ENCODE data around the gene AP1M2.
"Not testable (repeated sequence)": the region's sequence is repeated elsewhere in the genome, so short reads cannot be mapped to it uniquely, and the experiment has no call there.

AP1M2 gene

GRCh38 chr19:10575011-10575716 lies 11.9 kb downstream of the AP1M2 start:
- ATAC-seq: no peak
- TF ChIP-seq, protein P1, sequence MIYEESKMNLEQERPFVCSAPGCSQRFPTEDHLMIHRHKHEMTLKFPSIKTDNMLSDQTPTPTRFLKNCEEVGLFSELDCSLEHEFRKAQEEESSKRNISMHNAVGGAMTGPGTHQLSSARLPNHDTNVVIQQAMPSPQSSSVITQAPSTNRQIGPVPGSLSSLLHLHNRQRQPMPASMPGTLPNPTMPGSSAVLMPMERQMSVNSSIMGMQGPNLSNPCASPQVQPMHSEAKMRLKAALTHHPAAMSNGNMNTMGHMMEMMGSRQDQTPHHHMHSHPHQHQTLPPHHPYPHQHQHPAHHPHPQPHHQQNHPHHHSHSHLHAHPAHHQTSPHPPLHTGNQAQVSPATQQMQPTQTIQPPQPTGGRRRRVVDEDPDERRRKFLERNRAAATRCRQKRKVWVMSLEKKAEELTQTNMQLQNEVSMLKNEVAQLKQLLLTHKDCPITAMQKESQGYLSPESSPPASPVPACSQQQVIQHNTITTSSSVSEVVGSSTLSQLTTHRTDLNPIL (CRISPR knock-in tag; IDR thresholded peaks at IDR 0.05; ENCODE audit: low read depth): no peak
- TF ChIP-seq ZFP3 (CRISPR knock-in tag; IDR thresholded peaks at IDR 0.05) (no peak), SNAI2 (CRISPR knock-in tag; IDR thresholded peaks at IDR 0.05) (no peak), ARNTL (CRISPR knock-in tag; IDR thresholded peaks at IDR 0.05; ENCODE audit: borderline replicate concordance, low read depth) (no peak), ESRRG (CRISPR knock-in tag; IDR thresholded peaks at IDR 0.05) (no peak), CSDC2 (CRISPR knock-in tag; IDR thresholded peaks at IDR 0.05) (no peak), OSR1 (CRISPR knock-in tag; IDR thresholded peaks at IDR 0.05) (no peak), ZNF565 (CRISPR knock-in tag; conservative IDR thresholded peaks at IDR 0.05; ENCODE audit: low read depth) (no peak), TOX (CRISPR knock-in tag; IDR thresholded peaks at IDR 0.05; ENCODE audit: borderline replicate concordance) (no peak), RARB (CRISPR knock-in tag; IDR thresholded peaks at IDR 0.05) (no peak), TSHZ2 (CRISPR knock-in tag; IDR thresholded peaks at IDR 0.05) (no peak), BACH2 (CRISPR knock-in tag; IDR thresholded peaks at IDR 0.05; ENCODE audit: borderline replicate concordance) (no peak), ZC3H10 (CRISPR knock-in tag; IDR thresholded peaks at IDR 0.05) (no peak), ZFP30 (CRISPR knock-in tag; IDR thresholded peaks at IDR 0.05) (no peak), ISL1 (CRISPR knock-in tag; IDR thresholded peaks at IDR 0.05) (no peak)
- TF ChIP-seq, protein P2, sequence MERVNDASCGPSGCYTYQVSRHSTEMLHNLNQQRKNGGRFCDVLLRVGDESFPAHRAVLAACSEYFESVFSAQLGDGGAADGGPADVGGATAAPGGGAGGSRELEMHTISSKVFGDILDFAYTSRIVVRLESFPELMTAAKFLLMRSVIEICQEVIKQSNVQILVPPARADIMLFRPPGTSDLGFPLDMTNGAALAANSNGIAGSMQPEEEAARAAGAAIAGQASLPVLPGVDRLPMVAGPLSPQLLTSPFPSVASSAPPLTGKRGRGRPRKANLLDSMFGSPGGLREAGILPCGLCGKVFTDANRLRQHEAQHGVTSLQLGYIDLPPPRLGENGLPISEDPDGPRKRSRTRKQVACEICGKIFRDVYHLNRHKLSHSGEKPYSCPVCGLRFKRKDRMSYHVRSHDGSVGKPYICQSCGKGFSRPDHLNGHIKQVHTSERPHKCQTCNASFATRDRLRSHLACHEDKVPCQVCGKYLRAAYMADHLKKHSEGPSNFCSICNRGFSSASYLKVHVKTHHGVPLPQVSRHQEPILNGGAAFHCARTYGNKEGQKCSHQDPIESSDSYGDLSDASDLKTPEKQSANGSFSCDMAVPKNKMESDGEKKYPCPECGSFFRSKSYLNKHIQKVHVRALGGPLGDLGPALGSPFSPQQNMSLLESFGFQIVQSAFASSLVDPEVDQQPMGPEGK (CRISPR knock-in tag; IDR thresholded peaks at IDR 0.05; ENCODE audit: borderline replicate concordance): no peak

GRCh38 chr19:10574462-10574861 lies 12.7 kb downstream of the AP1M2 start:
- TF ChIP-seq TCF4 (CRISPR knock-in tag; IDR thresholded peaks at IDR 0.05; ENCODE audit: borderline replicate concordance) (no peak), TOX (CRISPR knock-in tag; IDR thresholded peaks at IDR 0.05; ENCODE audit: borderline replicate concordance) (no peak), ZC3H10 (CRISPR knock-in tag; IDR thresholded peaks at IDR 0.05) (no peak), GLIS3 (CRISPR knock-in tag; IDR thresholded peaks at IDR 0.05) (no peak), OSR1 (CRISPR knock-in tag; IDR thresholded peaks at IDR 0.05) (no peak), SNAI2 (CRISPR knock-in tag; IDR thresholded peaks at IDR 0.05) (no peak), RARB (CRISPR knock-in tag; IDR thresholded peaks at IDR 0.05) (no peak), ZNF70 (CRISPR knock-in tag; IDR thresholded peaks at IDR 0.05) (no peak), ARNTL (CRISPR knock-in tag; IDR thresholded peaks at IDR 0.05; ENCODE audit: borderline replicate concordance, low read depth) (no peak), CSDC2 (CRISPR knock-in tag; IDR thresholded peaks at IDR 0.05) (no peak), ZFP30 (CRISPR knock-in tag; IDR thresholded peaks at IDR 0.05) (no peak), PPARA (CRISPR knock-in tag; IDR thresholded peaks at IDR 0.05; ENCODE audit: borderline replicate concordance) (no peak), BACH2 (CRISPR knock-in tag; IDR thresholded peaks at IDR 0.05; ENCODE audit: borderline replicate concordance) (no peak), ISL1 (CRISPR knock-in tag; IDR thresholded peaks at IDR 0.05) (no peak), ZNF8 (CRISPR knock-in tag; IDR thresholded peaks at IDR 0.05) (no peak)
- TF ChIP-seq, protein P3, sequence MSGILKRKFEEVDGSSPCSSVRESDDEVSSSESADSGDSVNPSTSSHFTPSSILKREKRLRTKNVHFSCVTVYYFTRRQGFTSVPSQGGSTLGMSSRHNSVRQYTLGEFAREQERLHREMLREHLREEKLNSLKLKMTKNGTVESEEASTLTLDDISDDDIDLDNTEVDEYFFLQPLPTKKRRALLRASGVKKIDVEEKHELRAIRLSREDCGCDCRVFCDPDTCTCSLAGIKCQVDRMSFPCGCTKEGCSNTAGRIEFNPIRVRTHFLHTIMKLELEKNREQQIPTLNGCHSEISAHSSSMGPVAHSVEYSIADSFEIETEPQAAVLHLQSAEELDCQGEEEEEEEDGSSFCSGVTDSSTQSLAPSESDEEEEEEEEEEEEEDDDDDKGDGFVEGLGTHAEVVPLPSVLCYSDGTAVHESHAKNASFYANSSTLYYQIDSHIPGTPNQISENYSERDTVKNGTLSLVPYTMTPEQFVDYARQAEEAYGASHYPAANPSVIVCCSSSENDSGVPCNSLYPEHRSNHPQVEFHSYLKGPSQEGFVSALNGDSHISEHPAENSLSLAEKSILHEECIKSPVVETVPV (CRISPR knock-in tag; IDR thresholded peaks at IDR 0.05): no peak
- TF ChIP-seq, protein P1 (CRISPR knock-in tag; IDR thresholded peaks at IDR 0.05; ENCODE audit: low read depth): no peak
- TF ChIP-seq, protein P2 (CRISPR knock-in tag; IDR thresholded peaks at IDR 0.05; ENCODE audit: borderline replicate concordance): no peak
- TF ChIP-seq, protein P4, sequence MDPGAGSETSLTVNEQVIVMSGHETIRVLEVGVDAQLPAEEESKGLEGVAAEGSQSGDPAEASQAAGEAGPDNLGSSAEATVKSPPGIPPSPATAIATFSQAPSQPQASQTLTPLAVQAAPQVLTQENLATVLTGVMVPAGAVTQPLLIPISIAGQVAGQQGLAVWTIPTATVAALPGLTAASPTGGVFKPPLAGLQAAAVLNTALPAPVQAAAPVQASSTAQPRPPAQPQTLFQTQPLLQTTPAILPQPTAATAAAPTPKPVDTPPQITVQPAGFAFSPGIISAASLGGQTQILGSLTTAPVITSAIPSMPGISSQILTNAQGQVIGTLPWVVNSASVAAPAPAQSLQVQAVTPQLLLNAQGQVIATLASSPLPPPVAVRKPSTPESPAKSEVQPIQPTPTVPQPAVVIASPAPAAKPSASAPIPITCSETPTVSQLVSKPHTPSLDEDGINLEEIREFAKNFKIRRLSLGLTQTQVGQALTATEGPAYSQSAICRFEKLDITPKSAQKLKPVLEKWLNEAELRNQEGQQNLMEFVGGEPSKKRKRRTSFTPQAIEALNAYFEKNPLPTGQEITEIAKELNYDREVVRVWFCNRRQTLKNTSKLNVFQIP (CRISPR knock-in tag; IDR thresholded peaks at IDR 0.05; ENCODE audit: borderline replicate concordance, low read depth): no peak
- no peak for ATAC-seq

DNA sequence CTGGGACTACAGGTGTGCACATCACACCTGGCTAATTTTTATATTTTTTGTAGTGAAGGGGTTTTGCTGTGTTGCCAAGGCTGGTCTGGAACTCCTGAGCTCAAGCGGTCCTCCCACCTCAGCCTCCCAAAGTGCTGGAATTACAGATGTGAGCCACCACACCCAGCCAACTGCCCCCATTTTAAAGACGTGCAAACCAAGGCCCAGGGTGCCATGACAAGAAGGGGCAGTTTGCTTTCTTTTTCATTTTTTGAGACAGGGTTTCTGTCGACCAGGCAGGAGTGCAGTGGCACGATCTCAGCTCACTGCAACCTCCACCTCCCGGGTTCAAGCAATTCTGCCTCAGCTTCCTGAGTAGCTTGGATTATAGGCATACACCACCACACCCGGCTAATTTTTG lies 13.3 kb downstream of the AP1M2 start:
- ATAC-seq: not testable (repeated sequence)

Measured in SK-N-SH treated with all-trans-retinoic acid at 6 μM for 48 hours (cell line).